ENCODE results near the gene STARD10. TPM values are rescaled to one million over a fixed set of nuclear protein-coding genes. Genes with fewer than 3 reads are reported as not detected.

Gene STARD10
- total RNA-seq: 10 to 100 TPM; 18.1 to 31.8 TPM
- polyA plus RNA-seq (ENCODE audit: insufficient read length in 2 of 2): 10 to 100 TPM; 40.9 to 48.7 TPM
- long read RNA-seq, donor 1, transcript STARD10-210 (7 exons, 1,100 nt): major isoform, 11 of 19 reads
- long read RNA-seq, donor 1, partial matches to known transcripts: 5 of 19 reads
- long read RNA-seq, donor 1, other reads (novel, unspliced or antisense): 0 of 19 reads
- long read RNA-seq, donor 2, partial matches to known transcripts: 0 of 3 reads
- long read RNA-seq, donor 2, other reads (novel, unspliced or antisense): 0 of 3 reads
- long read RNA-seq, donor 3, partial matches to known transcripts: 0 of 2 reads
- long read RNA-seq, donor 3, other reads (novel, unspliced or antisense): 0 of 2 reads
- long read RNA-seq, donor 4, transcript STARD10-210 (7 exons, 1,100 nt): major isoform, 27 of 62 reads
- long read RNA-seq, donor 4, partial matches to known transcripts: 27 of 62 reads
- long read RNA-seq, donor 4, other reads (novel, unspliced or antisense): 0 of 62 reads

GRCh38 chr11:72793425-72794367 is at the start of gene STARD10:
TSS of gene STARD10 (minus strand) at chr11:72794047. CDS start at chr11:72781181, 12,866 bp downstream.
- peak; percentile 95 to 100 (median 98) for DNase-seq (ENCODE audit: low read depth in 4 of 6, low spot score in 6 of 6)
- peak within 1 kb of the TSS; percentile 87 for H3K4me3 ChIP-seq (ENCODE audit: low read depth, low read length)
- no peaks in the 10 kb centered on the region for H3K9me3 ChIP-seq (ENCODE audit: control insufficient read depth, insufficient read depth, low read length)
- H3K4me1 ChIP-seq (ENCODE audit: control insufficient read depth, insufficient read depth, low read length): peaks cover 35% of the 10 kb centered on the region
- H3K36me3 ChIP-seq (ENCODE audit: control insufficient read depth, insufficient read depth, low read length): peaks cover 7% of the 10 kb centered on the region
- H3K27ac ChIP-seq (ENCODE audit: low read depth, low read length): peak within 1 kb of the TSS; percentile 99
- WGBS (ENCODE audit: insufficient coverage): under 1% methylated on average over 53 of the region's 55 CpGs
- no peaks in the 10 kb centered on the region for H3K27me3 ChIP-seq (ENCODE audit: control insufficient read depth, insufficient read depth, low read length)

- H3K27ac ChIP-seq (ENCODE audit: low read depth, low read length): no peak overlapping the region
- peak in 1 of 6 donors; percentile 38 for DNase-seq (ENCODE audit: low read depth in 4 of 6, low spot score in 6 of 6)
- H3K4me1 ChIP-seq (ENCODE audit: control insufficient read depth, insufficient read depth, low read length): no peaks in the 10 kb centered on the region
- H3K36me3 ChIP-seq (ENCODE audit: control insufficient read depth, insufficient read depth, low read length): peaks cover 21% of the 10 kb centered on the region
- H3K9me3 ChIP-seq (ENCODE audit: control insufficient read depth, insufficient read depth, low read length): no peaks in the 10 kb centered on the region
- H3K27me3 ChIP-seq (ENCODE audit: control insufficient read depth, insufficient read depth, low read length): no peaks in the 10 kb centered on the region
- no peak overlapping the region for H3K4me3 ChIP-seq (ENCODE audit: low read depth, low read length)
- 66% methylated on average over 7 of the region's 14 CpGs for WGBS (ENCODE audit: insufficient coverage)
Measured at GRCh38 chr11:72842653-72843330, 48.9 kb upstream of the STARD10 start.

GRCh38 chr11:72842126-72842525 is 48.3 kb upstream of the STARD10 start:
- Histone ChIP-seq H3K4me1 (ENCODE audit: control insufficient read depth, insufficient read depth, low read length) (no peaks in the 10 kb centered on the region), H3K9me3 (ENCODE audit: control insufficient read depth, insufficient read depth, low read length) (no peaks in the 10 kb centered on the region), H3K27me3 (ENCODE audit: control insufficient read depth, insufficient read depth, low read length) (no peaks in the 10 kb centered on the region), H3K4me3 (ENCODE audit: low read depth, low read length) (no peak overlapping the region), H3K36me3 (ENCODE audit: control insufficient read depth, insufficient read depth, low read length) (peaks cover 26% of the 10 kb centered on the region), H3K27ac (ENCODE audit: low read depth, low read length) (no peak overlapping the region)
- DNase-seq (ENCODE audit: low read depth in 4 of 6, low spot score in 6 of 6): no peak
- no CpG with 5 or more reads among the region's 5 CpGs for WGBS (ENCODE audit: insufficient coverage)

GRCh38 chr11:72841397-72841796 is 47.5 kb upstream of the STARD10 start:
- no peak overlapping the region for H3K27ac ChIP-seq (ENCODE audit: low read depth, low read length)
- WGBS (ENCODE audit: insufficient coverage): 90% methylated on average over 5 of the region's 7 CpGs
- peak in 1 of 6 donors; percentile 25 for DNase-seq (ENCODE audit: low read depth in 4 of 6, low spot score in 6 of 6)
- no peaks in the 10 kb centered on the region for H3K27me3 ChIP-seq (ENCODE audit: control insufficient read depth, insufficient read depth, low read length)
- no peaks in the 10 kb centered on the region for H3K9me3 ChIP-seq (ENCODE audit: control insufficient read depth, insufficient read depth, low read length)
- H3K4me3 ChIP-seq (ENCODE audit: low read depth, low read length): no peak overlapping the region
- H3K36me3 ChIP-seq (ENCODE audit: control insufficient read depth, insufficient read depth, low read length): peaks cover 26% of the 10 kb centered on the region
- no peaks in the 10 kb centered on the region for H3K4me1 ChIP-seq (ENCODE audit: control insufficient read depth, insufficient read depth, low read length)

GRCh38 chr11:72840780-72841179 is 46.9 kb upstream of the STARD10 start:
- Histone ChIP-seq H3K4me1 (ENCODE audit: control insufficient read depth, insufficient read depth, low read length) (peaks cover 6% of the 10 kb centered on the region), H3K36me3 (ENCODE audit: control insufficient read depth, insufficient read depth, low read length) (peaks cover 27% of the 10 kb centered on the region), H3K27me3 (ENCODE audit: control insufficient read depth, insufficient read depth, low read length) (no peaks in the 10 kb centered on the region), H3K4me3 (ENCODE audit: low read depth, low read length) (no peak overlapping the region), H3K9me3 (ENCODE audit: control insufficient read depth, insufficient read depth, low read length) (no peaks in the 10 kb centered on the region), H3K27ac (ENCODE audit: low read depth, low read length) (no peak overlapping the region)
- 90% methylated on average over 3 of the region's 4 CpGs for WGBS (ENCODE audit: insufficient coverage)
- DNase-seq (ENCODE audit: low read depth in 4 of 6, low spot score in 6 of 6): no peak

- 92% methylated on average over 2 of the region's 4 CpGs for WGBS (ENCODE audit: insufficient coverage)
- DNase-seq (ENCODE audit: low read depth in 4 of 6, low spot score in 6 of 6): no peak
- Histone ChIP-seq H3K27me3 (ENCODE audit: control insufficient read depth, insufficient read depth, low read length) (no peaks in the 10 kb centered on the region), H3K27ac (ENCODE audit: low read depth, low read length) (no peak overlapping the region), H3K9me3 (ENCODE audit: control insufficient read depth, insufficient read depth, low read length) (no peaks in the 10 kb centered on the region), H3K4me3 (ENCODE audit: low read depth, low read length) (no peak overlapping the region), H3K4me1 (ENCODE audit: control insufficient read depth, insufficient read depth, low read length) (peaks cover 21% of the 10 kb centered on the region), H3K36me3 (ENCODE audit: control insufficient read depth, insufficient read depth, low read length) (peaks cover 26% of the 10 kb centered on the region)
Measured at GRCh38 chr11:72838691-72839305, 45.0 kb upstream of the STARD10 start.

- H3K9me3 ChIP-seq (ENCODE audit: control insufficient read depth, insufficient read depth, low read length): no peaks in the 10 kb centered on the region
- peaks cover 27% of the 10 kb centered on the region for H3K36me3 ChIP-seq (ENCODE audit: control insufficient read depth, insufficient read depth, low read length)
- no peak overlapping the region for H3K4me3 ChIP-seq (ENCODE audit: low read depth, low read length)
- peak overlapping the region; percentile 49 for H3K27ac ChIP-seq (ENCODE audit: low read depth, low read length)
- H3K27me3 ChIP-seq (ENCODE audit: control insufficient read depth, insufficient read depth, low read length): no peaks in the 10 kb centered on the region
- peaks cover 45% of the 10 kb centered on the region for H3K4me1 ChIP-seq (ENCODE audit: control insufficient read depth, insufficient read depth, low read length)
- no peak for DNase-seq (ENCODE audit: low read depth in 4 of 6, low spot score in 6 of 6)
- 47% methylated on average over 3 of the region's 4 CpGs for WGBS (ENCODE audit: insufficient coverage)
Measured at GRCh38 chr11:72836111-72836510, 42.3 kb upstream of the STARD10 start.

GRCh38 chr11:72834905-72835304 is 41.1 kb upstream of the STARD10 start:
- Histone ChIP-seq H3K4me3 (ENCODE audit: low read depth, low read length) (no peak overlapping the region), H3K9me3 (ENCODE audit: control insufficient read depth, insufficient read depth, low read length) (no peaks in the 10 kb centered on the region), H3K27me3 (ENCODE audit: control insufficient read depth, insufficient read depth, low read length) (no peaks in the 10 kb centered on the region), H3K27ac (ENCODE audit: low read depth, low read length) (peak overlapping the region; percentile 54), H3K4me1 (ENCODE audit: control insufficient read depth, insufficient read depth, low read length) (peaks cover 45% of the 10 kb centered on the region), H3K36me3 (ENCODE audit: control insufficient read depth, insufficient read depth, low read length) (peaks cover 31% of the 10 kb centered on the region)
- 97% methylated on average over 5 of the region's 5 CpGs for WGBS (ENCODE audit: insufficient coverage)
- DNase-seq (ENCODE audit: low read depth in 4 of 6, low spot score in 6 of 6): no peak

All from spinal cord (tissue), 10 donors.